Skeletal muscle cell (primary cell): ENCODE results near the gene LTF.
"Not testable (repeated sequence)": the region's sequence is repeated elsewhere in the genome, so short reads cannot be mapped to it uniquely, and the experiment has no call there.

Source experiments
- DNase-seq: peaks from one replicate; pipeline ENCODE4 v3.0.0-alpha.2; 2010; ENCODE audit warnings: low read depth
- H3K4me3 ChIP-seq: 2 replicates; pipeline ENCODE4 v1.5.1; 2011; ENCODE audit warnings: low read depth, mild to moderate bottlenecking, control low read depth, low read length, moderate library complexity

The LTF gene

GRCh38 chr3:46420931-46421330 is 43.8 kb downstream of the LTF start:
- H3K4me3 ChIP-seq = no peak overlapping the region
- DNase-seq = no peak

GRCh38 chr3:46419816-46420215 is 44.9 kb downstream of the LTF start:
- H3K4me3 ChIP-seq = no peak overlapping the region

DNA sequence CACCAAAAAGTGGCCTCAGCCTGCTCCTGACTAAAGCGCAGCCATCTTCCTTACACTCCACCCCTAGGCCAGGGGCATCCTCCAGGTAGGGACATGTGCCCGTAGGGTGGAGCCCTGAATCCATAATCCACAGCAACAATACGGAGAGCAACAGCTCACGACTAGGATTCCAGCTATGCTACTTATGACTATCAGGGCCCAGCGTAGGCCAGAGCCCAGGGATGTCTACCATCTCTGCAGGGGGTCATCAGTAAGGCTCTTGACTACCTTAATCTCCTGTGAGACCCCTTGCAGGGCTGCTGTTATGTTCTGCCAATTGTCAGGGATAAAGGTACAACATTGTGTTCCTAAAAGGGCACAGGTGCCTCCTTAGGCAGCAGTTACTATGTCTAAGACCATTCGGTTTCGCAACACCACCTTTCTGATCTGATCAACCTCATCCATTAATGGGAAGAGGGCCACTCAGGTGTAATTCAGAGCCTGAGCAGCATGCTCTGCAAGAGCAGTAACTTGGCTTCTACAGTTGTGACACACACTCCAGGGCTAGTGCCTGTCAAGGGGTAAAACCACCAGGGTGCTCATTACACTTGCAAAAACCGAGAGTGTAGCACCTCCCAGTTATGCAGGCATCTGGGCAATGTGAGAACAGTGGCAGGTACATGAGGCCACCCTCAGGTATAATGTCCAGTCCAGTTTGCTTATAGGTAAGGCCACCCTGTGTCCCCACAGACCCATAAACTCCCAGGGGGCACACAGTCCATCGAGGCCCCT is 46.7 kb downstream of the LTF start:
- DNase-seq = no peak
- no peak overlapping the region for H3K4me3 ChIP-seq

More at GRCh38 chr3:46419816-46420215, 44.9 kb downstream of the LTF start:
- no peak for DNase-seq

- no peak overlapping the region for H3K4me3 ChIP-seq
- no peak for DNase-seq
Observed at GRCh38 chr3:46416811-46417510, 47.7 kb downstream of the LTF start.

DNA sequence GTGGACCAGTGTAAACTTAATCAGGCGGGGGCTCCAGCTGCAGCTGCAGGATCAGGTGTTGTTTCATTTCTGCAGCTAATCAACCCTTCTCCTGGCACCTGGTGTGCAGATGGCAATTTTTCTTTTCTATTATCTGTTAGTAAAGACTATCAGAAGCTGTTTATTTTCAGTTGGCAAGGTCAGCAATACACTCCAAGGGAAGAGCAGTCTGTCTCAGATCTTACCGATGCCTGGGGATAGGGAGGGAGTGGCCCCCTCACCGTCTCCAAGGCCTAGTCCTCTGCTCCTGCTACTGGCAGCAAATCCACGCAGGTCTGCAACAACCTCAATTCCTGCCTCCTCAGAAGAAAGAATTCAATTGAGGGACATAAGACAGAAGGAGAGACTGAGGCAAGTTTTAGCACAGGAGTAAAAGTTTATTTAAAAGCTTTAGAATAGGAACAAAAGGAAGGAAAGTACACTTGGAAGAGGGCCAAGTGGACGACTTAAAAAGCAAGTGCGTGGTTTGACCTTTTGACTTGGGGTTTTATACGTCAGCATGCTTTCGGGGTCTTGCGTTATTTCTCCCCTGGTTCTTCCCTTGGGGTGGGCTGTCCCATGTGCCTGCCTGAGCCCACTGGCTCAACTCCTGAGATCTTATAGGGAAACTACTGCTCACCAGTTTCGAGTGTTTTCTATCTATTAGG is 48.4 kb downstream of the LTF start:
- no peak for DNase-seq
- no peak overlapping the region for H3K4me3 ChIP-seq

DNA sequence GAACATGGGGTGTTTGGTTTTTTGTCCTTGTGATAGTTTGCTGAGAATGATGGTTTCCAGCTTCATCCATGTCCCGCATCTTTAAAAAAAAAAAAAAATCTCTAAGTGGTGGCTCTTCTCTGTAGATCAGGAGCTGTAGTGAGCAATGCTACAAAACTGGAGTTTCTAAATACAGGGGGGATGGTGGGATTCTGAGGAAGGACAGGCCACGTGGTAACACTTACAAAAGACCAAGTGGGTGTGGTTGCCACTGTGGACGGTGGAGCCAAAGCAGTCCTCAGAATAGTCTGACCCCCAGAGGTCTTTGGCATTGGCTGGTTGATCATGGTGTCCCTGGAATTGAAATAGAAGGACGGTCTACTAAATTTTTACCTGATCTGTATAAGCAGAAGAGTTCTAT is 50.0 kb downstream of the LTF start:
- DNase-seq = no peak
- H3K4me3 ChIP-seq = no peak overlapping the region

DNA sequence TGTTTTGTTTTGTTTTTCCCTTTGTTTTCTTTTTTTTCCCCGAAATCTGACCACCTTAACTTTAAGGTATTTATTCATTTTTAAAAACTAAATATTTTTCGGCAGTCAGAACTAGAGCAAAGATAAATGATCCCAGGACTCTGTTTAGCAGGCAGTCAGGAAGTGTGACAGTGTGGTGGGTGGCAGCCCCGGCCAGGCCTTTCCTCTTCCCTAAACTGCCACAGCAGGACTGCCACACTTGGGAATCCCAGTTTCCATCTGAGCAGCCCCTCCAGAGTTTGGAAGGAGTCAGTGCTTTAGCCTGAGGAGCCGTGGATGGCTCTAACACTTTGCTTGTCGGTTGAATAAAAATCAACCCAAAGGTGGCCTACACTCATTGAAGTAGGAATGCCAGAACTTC is 50.8 kb downstream of the LTF start:
- no peak for DNase-seq
- H3K4me3 ChIP-seq = no peak overlapping the region

DNA sequence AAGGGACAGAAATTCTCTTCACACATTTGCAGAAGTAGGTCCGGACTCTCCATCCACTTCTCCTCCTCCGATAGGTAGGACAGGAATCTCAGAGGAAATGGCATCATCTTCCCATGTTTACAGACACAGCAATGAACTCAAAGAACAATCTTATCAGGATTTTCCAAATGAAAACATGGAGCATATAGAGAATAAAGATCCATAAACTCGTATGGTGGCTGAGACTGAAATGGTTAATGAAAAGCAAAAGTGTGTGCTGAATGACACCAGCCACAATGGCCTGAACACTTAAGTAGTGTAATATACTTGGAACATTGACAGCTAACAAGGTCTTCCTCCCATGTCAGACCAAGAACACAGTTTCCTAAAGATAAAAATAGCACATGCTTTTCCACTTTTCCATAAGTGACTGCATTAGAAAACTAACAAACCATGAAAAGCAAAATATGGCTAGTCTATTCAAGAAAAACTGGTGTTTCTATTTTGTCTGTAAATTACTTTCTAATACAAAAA is 51.9 kb downstream of the LTF start:
- no peak overlapping the region for H3K4me3 ChIP-seq
- no peak for DNase-seq

DNA sequence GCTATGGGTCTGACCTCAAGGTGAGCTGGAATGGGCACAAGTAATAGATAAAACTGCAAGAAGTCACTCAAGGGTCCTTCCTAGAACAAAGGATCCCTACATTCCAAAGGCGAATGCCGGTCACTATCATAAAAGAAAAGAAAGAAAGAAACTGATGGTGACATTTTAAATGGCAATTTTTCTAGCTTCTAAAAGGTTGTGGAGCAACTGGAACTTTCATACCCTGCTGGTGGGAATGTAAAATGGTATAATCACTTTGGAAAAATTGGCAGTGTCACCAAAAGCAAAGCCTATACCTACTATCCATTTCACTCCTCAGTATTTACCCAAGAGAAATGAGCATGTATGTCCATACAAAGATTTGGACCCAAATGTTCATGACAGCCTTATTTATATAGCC is 53.4 kb downstream of the LTF start:
- H3K4me3 ChIP-seq = no peak overlapping the region
- DNase-seq = no peak

DNA sequence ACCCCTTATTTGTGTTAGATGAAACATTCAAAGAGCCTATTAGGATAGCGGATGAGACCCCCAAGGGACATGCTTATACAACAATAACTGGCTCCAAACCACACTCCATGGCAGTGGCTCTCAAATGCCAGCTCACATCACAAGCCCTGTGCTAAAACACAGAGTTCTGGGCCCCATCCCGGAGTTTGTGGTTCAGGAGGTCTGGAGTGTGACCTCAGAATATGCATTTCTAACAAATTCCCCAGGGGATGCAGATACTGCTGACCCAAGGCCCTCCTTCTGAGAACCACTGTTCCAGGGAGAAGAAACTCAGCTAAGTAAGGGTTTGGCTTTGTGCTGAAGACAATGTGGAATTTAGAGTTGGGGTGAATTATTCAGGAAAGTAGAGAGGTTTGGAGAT is 54.0 kb downstream of the LTF start:
- no peak for DNase-seq
- H3K4me3 ChIP-seq = no peak overlapping the region

- DNase-seq = no peak
- H3K4me3 ChIP-seq = no peak overlapping the region
Observed at GRCh38 chr3:46409739-46410489, 54.8 kb downstream of the LTF start.

DNA sequence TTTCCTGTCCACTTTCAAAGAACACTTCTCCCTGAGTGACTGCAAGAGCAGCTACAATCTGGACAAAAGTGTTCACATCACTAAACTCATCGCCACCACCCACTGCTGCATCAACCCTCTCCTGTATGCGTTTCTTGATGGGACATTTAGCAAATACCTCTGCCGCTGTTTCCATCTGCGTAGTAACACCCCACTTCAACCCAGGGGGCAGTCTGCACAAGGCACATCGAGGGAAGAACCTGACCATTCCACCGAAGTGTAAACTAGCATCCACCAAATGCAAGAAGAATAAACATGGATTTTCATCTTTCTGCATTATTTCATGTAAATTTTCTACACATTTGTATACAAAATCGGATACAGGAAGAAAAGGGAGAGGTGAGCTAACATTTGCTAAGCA is 55.9 kb downstream of the LTF start:
- no peak overlapping the region for H3K4me3 ChIP-seq
- no peak for DNase-seq

GRCh38 chr3:46407970-46408369 is 56.7 kb downstream of the LTF start:
- no peak overlapping the region for H3K4me3 ChIP-seq
- no peak for DNase-seq

- no peak within 1 kb of the TSS for H3K4me3 ChIP-seq
- no peak for DNase-seq
Observed at GRCh38 chr3:46406788-46407611, 57.7 kb downstream of the LTF start, which contains the start of the genes CCR5AS and CCRL2. TSS of gene CCR5AS (minus strand) at chr3:46407066. TSS of gene CCRL2 (plus strand) at chr3:46407259. CDS start at chr3:46408080, 821 bp downstream.

DNA sequence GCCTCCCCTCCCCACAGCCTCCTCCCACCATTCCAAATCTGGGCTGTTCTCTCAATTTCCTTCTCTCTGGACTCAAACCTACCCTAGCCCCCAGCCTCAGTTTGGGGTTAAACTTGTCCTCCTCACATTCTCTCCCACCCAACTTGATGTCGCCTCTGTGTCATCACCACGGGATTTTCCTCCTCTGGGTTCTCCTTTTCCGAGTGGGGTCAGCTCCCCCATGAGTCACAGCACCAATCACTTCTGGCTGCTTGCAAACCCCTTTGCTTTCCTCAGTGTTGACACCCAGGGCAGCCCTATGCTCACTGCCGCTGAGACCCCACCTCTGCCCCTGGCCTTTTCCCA is 58.3 kb downstream of the LTF start:
- no peak overlapping the region for H3K4me3 ChIP-seq
- no peak for DNase-seq

- DNase-seq = no peak
- H3K4me3 ChIP-seq = no peak overlapping the region
Observed at GRCh38 chr3:46405301-46406019, 59.2 kb downstream of the LTF start.

DNA sequence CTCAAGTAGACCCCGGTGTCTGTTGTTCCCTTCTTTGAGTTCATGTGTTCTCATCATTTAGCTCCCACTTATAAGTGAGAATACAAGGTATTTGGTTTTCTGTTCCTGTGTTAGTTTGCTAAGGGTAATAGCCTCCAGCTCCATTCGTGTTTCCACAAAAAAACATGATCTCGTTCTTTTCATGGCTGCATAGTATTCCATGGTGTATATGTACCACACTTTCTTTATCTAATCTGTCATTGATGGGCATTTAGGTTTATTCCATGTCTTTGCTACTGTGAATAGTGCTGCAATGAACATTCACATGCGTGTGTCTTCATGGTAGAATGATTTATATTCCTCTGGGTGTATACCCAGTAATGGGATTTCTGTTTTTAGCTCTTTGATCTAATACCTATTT is 61.8 kb downstream of the LTF start:
- H3K4me3 ChIP-seq, DNase-seq: not testable (repeated sequence)

GRCh38 chr3:46401579-46401978 is 63.1 kb downstream of the LTF start:
- no peak for DNase-seq
- H3K4me3 ChIP-seq = no peak overlapping the region
